D341Med (cell line): ENCODE results near the gene TAS2R4.
"Not testable (repeated sequence)": the region's sequence is repeated elsewhere in the genome, so short reads cannot be mapped to it uniquely, and the experiment has no call there.

Source experiments
- DNase-seq: peaks from one replicate; pipeline ENCODE4 v3.0.0; 2012; ENCODE audit warnings: low spot score

The TAS2R4 gene

GRCh38 chr7:141776374-141776773 lies at the start of gene TAS2R4:
TSS of gene TAS2R4 (plus strand) at chr7:141776674. CDS start at chr7:141778489, 1,815 bp downstream.
- DNase-seq = no peak

- no peak for DNase-seq
Observed at GRCh38 chr7:141729020-141729419, 47.5 kb upstream of the TAS2R4 start.

GRCh38 chr7:141731476-141732149 lies 44.9 kb upstream of the TAS2R4 start:
- DNase-seq = no peak

- no peak for DNase-seq
Observed at GRCh38 chr7:141737118-141737835, 39.2 kb upstream of the TAS2R4 start.

GRCh38 chr7:141737836-141738591 lies 38.5 kb upstream of the TAS2R4 start, which contains the start of gene SSBP1:
TSS of gene SSBP1 (plus strand) at chr7:141738358. CDS start at chr7:141739167, 809 bp downstream.
- DNase-seq = peak; percentile 91

- no peak for DNase-seq
Observed at GRCh38 chr7:141738592-141739013, 37.9 kb upstream of the TAS2R4 start.

- no peak for DNase-seq
Observed at GRCh38 chr7:141739250-141739649, 37.2 kb upstream of the TAS2R4 start.

GRCh38 chr7:141742229-141742628 lies 34.2 kb upstream of the TAS2R4 start:
- no peak for DNase-seq

GRCh38 chr7:141744131-141744530 lies 32.3 kb upstream of the TAS2R4 start:
- DNase-seq = no peak

GRCh38 chr7:141748396-141748795 lies 28.1 kb upstream of the TAS2R4 start:
- no peak for DNase-seq

GRCh38 chr7:141751904-141752303 lies 24.6 kb upstream of the TAS2R4 start:
- not testable (repeated sequence) for DNase-seq

- DNase-seq = peak; percentile 35
Observed at GRCh38 chr7:141752634-141753033, 23.8 kb upstream of the TAS2R4 start.

GRCh38 chr7:141754939-141755338 lies 21.5 kb upstream of the TAS2R4 start:
- DNase-seq = peak; percentile 72

- DNase-seq = no peak
Observed at GRCh38 chr7:141763797-141764196, 12.7 kb upstream of the TAS2R4 start, which contains the start of gene TAS2R3. TSS of gene TAS2R3 (plus strand) at chr7:141764097. CDS start at chr7:141764159, 62 bp downstream.

- not testable (repeated sequence) for DNase-seq
Observed at GRCh38 chr7:141770083-141770583, 6.3 kb upstream of the TAS2R4 start.

- peak; percentile 57 for DNase-seq
Observed at GRCh38 chr7:141785706-141786552, 9.5 kb downstream of the TAS2R4 start.

- no peak for DNase-seq
Observed at GRCh38 chr7:141788296-141788695, 11.8 kb downstream of the TAS2R4 start.

GRCh38 chr7:141789917-141790316 lies 13.4 kb downstream of the TAS2R4 start, which contains the start of gene TAS2R5:
TSS of gene TAS2R5 (plus strand) at chr7:141790217. CDS start at chr7:141790362, 145 bp downstream.
- no peak for DNase-seq

GRCh38 chr7:141792526-141792925 lies 16.1 kb downstream of the TAS2R4 start:
- no peak for DNase-seq

GRCh38 chr7:141820067-141820466 lies 43.6 kb downstream of the TAS2R4 start:
- DNase-seq = no peak

- not testable (repeated sequence) for DNase-seq
Observed at GRCh38 chr7:141822432-141822831, 46.0 kb downstream of the TAS2R4 start.
